ENCODE results near the gene TMEM30B.
"Not testable (repeated sequence)": the region's sequence is repeated elsewhere in the genome, so short reads cannot be mapped to it uniquely, and the experiment has no call there.

The TMEM30B gene, protein sequence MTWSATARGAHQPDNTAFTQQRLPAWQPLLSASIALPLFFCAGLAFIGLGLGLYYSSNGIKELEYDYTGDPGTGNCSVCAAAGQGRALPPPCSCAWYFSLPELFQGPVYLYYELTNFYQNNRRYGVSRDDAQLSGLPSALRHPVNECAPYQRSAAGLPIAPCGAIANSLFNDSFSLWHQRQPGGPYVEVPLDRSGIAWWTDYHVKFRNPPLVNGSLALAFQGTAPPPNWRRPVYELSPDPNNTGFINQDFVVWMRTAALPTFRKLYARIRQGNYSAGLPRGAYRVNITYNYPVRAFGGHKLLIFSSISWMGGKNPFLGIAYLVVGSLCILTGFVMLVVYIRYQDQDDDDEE

DNA sequence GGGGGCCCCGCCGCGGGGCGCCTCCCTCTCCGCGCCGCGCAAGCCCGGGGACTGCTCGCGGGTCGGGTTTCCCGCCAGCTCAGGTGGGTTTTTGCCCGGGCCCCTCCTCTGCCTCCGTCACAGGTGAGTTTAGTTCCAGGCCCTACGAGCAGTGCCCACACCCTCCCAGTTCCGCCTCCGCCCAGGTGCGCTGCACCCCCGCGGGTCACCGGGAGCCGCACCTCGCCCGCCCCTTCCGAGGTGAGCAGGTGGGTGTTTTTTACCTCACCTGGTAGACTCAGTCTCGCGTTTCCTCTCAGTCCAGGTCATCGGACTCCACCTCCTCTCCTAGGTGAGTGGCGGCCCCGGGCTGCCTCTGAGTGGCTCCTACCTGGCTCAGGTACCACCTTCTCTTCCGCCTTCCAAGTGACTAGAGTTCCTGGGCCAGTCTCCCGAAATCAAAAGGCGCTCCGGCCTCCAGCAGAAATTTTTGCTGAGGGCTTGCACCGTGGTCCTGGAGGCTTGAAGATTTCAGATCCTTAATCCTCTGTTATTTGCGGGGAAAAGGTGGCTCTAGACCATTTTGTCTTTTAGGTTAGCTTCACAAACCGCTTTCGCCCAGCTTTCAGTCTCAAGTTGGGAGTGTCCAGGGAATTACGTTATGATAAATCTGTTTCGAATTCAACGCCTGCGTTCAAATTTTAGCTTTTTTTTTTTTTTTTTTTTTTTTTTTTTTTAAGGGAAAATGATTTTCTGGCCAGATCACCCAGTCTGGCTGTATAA lies at the start of gene TMEM30B:
TSS of gene TMEM30B (minus strand) at position 153 of the 762 bp plus-strand sequence. CDS start 191 bp downstream, outside the sequence.
- DNase-seq: peak; percentile 13

DNA sequence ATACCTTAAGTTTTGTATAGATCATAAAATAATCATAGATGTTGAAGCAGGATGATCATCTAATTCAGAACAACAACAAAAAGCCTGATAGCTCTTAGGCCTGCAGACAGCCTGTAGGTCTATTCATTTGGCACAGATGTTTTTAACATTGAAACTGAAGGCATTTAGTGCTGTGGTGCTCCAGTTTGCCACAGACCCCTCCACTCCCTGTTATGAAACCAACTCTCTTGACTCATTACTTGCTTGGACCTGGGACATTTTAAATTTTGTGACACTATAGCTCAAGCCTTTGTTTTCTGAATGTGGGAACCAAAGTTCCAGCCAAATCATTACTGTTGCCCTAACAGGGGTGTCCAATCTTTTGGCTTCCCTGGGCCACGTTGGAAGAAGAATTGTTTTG lies 49.4 kb upstream of the TMEM30B start:
- no peak for DNase-seq

DNA sequence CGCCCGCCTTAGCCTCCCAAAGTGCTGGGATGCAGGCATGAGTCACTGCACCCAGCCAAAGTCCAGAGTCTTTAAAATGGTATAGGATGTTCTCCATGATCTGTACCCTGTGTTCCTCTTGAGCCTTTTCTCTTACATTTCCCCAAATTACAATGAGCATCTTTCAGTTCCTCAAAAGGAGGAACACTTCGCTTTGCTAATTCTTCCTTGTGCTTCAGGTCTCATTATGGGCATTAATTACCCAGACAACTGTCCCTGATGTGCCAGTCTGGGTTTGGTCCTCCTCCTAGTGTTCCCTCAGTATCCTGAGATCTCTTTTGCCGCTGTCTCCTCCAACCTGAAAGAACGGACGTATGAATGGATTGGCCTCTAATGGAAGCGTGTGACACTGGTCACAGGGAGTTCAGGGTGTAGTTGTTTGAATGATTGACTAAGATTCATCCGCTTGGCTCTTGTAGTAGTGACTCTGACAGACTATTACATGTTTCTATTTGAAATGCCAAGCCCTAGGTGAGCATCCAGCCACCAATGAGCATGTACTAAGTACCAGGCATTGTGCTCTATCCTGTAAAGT lies 48.4 kb upstream of the TMEM30B start:
- no peak for DNase-seq

DNA sequence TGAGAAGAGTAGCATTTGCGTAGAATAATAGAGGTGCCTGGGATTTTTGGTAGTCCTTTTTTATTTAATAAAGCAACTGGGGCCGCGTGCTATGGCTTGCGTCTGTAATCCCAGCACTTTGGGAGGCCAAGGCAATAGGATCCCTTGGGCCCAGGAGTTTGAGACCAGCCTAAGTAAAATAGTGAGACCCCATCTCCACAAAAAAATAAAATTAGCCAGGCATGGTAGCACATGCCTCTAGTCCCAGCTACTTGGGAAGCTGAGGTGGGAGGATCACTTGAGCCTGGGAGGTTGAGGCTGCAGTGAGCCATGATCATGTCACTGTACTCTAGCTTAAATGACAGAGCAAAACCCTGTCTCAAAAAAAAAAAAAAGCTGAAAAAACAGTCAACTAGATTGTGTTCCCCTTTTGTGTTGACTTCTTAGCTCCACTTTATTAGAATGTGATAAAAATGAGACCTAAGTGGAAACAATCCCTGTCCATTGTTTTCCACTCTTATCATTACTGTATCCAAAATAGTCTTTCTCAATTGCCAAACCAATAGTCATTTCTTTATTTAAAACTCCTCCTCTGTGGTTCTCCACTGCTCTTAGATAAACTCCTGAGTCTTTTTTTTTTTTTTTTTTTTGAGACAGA lies 47.6 kb upstream of the TMEM30B start:
- no peak for DNase-seq

DNA sequence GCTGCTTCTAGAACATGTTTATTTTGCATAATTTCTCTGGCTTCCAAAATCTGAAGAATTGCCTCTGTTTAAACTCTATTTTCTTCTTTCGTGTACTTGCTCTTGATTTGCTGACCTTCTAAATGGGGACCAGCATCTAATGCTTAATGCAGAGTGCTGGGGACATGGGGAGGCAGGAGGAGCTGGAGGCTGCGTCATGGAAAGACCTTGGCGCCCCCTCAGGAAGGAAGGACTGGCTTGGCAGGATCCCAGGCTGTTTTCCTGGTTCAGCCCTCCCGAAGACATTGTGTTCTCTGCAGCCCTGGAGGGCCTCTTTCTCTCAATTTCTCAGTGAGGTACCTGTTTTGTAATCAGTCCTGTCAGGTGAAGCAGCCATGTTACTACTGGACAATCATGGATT lies 45.7 kb upstream of the TMEM30B start:
- no peak for DNase-seq

DNA sequence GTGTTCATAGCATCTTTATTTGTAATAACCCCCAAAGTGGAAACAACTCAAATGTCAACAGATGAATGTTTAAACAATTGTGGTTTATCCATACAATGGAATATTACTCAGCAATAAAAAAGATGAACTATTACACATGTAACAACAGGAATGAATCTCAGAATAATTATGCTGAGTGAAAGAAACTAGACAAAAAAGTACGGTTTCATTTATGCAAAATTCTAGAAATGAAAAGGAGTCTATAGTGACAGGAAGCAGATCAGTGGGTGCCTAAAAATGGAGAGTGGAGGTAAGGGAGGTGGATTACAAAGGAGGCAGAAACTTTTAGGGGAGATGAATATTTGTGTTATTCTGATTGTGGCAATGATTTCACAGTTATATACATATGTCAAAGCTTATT lies 45.0 kb upstream of the TMEM30B start:
- DNase-seq: no peak

DNA sequence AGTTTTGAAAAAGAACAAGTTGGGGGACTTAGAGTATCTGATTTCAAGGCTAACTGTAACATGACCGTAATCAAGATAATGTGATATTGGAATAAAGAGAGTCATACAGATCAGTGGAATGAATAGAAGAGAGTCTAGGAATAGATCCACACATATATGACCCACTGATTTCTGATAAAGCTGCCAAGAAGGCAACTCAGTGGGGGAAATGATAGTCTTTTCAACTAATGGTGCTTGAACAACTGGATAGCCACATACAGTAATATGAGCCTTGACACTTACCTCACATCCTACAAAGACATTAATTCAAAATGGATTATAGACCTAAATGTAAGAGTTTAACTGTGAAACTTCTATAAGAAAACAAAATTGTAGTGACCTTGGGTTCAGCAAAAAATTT lies 44.0 kb upstream of the TMEM30B start:
- DNase-seq: no peak

DNA sequence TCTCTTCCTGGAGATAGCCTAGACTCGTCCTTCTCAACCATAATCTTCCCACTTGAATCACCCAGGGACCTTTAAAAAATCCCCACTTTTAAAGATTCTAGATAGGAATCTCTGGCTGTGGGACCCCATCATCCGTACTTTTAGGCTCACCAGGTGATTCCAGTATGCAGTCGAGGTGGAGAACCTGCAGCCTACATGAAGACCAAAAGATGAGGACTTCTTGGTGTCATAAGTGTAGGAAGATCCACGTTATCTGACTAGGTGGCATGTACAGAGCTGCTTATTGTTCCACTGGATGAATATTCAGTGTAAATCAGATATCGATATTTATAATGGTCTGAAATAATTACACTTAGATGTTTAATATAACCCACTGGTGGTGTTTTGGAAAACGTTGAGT lies 42.8 kb upstream of the TMEM30B start:
- no peak for DNase-seq

DNA sequence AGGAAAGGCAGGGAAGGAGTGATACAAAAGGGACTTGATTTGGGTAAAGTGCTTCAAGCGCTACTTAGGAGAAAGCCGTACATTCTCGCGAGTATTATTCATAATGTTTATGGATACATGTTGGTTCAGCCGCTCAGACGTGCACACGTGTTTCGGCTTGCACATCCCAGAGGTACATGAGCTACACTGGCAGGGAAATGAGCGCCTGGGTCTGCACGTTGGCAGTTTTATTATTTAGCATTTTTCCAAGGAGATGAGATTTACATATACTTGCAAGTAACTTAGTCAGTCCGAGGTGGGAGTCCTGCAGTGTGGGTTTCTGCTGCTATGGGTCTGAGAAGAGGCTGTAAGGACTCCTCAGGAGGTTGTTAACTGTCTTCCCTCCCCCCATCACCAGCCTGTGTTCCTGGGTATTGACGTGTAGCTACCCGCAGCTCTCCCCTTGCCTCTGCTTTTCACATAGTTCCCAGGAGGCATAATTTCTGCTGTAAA lies 41.7 kb upstream of the TMEM30B start:
- no peak for DNase-seq

DNA sequence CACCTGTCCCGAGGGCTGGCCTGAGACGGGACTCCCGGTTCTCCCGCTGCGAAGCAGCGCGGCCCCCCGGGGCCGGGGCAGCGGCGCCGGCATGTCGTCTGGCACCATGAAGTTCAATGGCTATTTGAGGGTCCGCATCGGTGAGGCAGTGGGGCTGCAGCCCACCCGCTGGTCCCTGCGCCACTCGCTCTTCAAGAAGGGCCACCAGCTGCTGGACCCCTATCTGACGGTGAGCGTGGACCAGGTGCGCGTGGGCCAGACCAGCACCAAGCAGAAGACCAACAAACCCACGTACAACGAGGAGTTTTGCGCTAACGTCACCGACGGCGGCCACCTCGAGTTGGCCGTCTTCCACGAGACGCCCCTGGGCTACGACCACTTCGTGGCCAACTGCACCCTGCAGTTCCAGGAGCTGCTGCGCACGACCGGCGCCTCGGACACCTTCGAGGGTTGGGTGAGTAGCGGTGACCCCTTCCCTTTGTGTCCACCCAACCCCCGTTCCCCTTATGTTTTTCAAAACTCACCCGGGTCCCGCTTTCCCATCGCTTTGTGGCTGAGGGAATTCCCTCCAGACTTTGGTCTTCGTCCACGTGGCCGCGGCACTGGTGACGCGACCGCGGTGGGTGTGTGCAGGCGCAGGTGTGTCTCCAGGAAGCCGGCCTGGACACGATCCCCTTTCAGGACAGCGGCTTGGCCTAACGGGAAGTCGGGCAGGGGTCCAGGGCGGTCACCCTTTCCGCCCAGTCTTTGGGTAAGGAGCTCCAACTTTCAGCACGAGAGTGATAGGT lies 41.1 kb upstream of the TMEM30B start:
- no peak for DNase-seq

DNA sequence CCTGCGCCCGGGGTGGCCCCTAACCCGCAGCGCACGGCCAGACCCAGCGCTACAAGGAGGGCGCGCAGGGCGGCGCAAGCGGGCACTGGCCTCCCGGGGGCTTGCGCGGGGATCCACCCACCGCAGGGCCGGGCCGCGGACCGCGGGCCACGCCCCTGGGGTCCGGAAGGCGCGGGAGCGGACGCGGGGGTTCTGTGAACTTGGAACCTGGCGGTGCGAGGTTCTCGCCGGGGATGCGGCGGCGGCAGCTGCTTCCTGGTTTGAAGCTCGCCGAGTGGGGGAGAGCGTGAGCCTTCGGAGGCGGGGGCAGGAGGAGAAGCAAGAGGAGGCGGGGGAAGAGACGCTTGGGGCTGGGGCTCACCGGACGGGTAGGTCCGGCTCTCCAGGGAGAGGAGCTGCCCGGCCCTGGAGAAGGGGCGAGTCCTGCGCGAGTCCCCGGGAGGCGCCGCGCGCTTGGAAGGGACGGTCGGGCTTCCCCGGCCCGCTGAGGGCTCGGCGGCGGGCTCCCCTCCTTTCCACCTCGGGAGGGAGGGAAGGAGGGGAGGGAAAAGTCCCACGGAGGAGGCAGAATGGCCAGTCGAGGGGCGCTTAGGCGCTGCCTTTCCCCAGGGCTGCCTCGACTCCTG lies 40.4 kb upstream of the TMEM30B start, which contains the start of gene PRKCH:
TSS of gene PRKCH (plus strand) at position 195 of the 626 bp plus-strand sequence. CDS start 523 bp downstream, outside the sequence.
- no peak for DNase-seq

DNA sequence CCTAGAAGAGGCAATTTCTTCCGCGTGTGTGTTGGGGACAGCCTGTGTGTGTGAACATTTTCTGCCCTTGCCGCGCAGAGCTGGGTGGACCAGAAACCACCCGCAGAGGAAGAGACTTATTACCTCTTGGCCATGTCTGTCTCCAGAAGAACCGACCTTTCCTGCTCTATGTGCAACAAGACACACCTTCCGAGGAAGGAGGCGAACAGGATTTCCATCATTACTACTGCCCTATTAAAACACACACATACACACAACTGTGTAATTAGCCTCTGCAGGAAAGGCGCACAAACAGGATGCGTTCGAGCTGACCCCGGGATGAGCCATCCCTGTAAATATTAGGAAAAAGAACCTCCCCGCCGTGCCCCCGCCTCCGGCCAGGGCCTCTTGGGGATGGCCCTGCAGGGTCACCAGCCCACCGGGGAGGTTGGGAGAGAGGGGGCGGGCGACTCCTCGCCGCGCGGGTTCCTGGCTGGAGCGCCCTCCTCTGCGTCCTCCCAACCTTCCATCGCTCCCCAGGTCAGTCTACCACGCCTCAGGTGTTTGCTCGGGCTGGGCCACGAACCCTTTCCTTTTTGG lies 39.8 kb upstream of the TMEM30B start:
- DNase-seq: no peak

DNA sequence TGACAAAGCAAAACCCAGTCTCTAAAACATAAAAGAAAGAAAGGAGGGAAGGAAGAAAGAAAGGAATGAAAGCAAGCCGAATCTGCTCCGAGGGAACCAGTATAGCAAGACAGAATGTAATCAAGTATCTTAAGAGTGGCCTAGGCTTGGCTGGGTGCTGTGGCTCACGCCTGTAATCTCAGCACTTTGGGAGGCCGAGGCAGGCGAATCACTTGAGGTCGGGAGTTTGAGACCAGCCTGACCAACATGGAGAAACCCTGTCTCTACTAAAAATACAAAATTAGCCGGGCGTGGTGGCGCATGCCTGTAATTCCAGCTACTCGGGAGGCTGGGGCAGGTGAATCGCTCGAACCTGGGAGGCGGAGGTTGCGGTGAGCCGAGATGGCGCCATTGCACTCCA lies 39.0 kb upstream of the TMEM30B start:
- DNase-seq: not testable (repeated sequence)

DNA sequence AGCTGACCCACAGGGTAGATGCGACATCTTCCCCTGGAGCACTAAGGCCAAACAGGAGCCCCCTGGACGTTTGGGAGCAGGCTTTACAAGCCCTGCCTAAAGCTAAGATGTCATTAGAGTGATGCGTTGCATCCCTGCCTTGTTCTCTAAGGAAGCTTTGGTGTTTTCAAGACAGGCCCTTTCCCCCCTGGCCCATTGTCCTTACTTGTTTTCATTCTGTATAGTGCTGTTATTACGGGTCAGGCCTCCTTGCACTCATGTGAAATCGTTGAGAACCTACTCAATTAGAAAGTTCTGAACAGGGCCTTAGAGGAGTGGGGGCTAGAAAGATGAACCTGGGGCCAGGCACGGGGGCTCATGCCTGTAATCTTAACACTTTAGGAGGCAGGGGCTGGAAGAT lies 38.6 kb upstream of the TMEM30B start:
- DNase-seq: no peak

DNA sequence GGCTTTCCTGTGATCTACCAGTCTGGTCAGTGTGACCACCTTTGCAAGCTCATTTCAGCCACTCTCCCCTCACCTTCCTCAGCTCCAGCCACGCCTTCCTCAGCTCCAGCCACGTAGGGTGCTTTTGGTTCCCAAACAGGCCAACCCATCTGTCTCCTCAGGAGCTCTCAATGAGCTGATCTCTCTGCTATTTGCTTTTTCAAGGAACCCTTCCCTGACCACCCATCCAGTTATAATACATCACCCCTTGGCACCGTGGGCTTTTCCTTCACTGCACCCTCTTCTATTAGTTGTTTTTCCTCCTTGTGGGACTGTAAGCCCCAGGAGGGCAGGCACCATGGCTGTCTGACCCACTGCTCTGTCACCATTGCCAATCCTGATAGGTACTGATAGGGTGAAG lies 37.9 kb upstream of the TMEM30B start:
- no peak for DNase-seq

DNA sequence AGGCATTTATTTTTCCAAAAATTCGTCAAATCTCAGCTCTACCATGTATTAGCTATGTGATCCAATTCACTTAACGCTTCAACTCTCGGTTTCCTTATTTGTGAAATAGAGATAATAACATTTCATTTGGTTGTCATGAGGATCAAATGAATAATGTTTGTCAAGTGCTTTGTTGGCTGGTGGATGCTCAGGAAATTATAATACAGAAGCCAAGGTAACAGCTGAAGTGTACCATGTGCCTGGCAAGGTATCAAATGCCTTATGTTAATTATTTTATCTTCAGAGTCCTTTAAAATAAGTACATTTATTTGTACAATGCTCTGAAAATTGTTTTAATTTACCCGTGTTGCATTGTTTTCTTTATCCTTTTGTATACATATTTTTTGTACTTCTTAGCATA lies 34.2 kb upstream of the TMEM30B start:
- no peak for DNase-seq

DNA sequence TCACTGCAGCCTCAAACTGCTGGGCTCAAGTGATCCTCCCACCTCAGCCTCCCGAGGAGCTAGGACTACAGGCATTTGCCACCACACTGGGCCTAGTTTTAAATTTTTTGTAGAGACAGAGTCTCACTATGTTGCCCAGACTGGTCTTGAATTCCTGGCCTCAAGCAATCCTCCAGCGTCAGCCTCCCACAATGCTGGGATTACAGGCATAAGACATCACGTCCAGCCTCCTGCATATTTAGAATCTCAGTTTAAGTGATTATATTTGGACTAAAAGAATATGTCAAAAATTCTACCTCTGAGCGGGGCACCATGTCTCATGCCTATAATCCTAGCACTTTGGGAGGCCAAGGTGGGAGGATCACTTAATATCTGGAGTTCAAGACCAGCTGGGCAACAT lies 27.6 kb upstream of the TMEM30B start:
- DNase-seq: not testable (repeated sequence)

DNA sequence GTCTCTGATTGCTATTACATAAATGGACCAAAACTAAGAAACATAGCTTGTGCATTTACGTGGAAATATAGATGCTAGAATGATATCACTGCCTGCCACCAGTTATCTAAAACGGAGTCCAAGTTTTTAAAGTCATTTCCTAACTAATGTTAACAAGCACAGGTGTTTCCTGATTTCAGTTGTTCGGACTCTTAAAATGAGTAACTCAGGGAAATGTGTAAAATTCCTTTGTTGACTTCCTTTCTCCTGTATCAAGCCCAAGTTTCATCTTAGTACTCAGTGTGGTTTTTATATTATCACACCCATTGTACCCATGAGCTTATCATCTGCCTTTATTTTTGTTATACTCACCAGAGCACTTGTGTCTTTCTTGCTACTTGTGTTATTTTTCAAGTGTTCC lies 27.1 kb upstream of the TMEM30B start:
- no peak for DNase-seq

DNA sequence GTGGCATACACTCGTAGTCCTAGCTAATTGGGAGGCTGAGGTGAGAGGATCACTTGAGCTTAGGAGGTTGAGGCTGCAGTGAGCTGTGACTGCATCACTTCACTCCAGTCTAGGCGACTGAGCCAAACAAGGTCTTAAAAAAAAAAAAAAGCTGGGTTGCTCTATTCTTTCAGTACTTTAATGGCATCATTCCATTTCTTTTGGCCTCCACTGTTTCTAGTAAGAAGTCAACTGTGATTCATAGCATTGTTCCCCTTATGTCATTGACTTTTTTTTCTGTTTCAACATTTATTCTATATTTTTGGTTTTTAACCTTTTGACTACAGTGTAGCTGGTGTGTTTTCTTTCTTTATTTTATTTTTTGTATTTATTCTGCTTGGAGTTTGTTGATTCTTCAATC lies 23.6 kb upstream of the TMEM30B start:
- no peak for DNase-seq

DNA sequence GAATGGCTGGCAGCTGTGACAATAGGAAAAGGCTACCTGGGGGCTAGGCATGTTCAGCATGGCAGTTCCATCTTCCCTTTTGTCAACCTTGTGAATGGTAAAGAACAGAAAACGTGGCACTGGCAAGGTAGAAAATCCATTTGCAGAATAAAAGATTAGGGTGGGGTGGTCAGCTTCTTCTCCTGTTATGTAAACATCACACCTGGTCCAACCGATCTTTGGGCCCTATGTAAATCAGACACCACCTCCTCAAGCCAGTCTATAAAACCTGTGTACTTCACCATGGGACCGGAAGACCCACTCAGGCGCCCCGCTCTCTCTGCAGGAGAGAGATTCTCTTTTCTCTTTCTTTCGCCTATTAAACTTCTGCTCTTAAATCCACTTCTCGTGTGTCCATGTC lies 19.6 kb upstream of the TMEM30B start:
- DNase-seq: no peak

DNA sequence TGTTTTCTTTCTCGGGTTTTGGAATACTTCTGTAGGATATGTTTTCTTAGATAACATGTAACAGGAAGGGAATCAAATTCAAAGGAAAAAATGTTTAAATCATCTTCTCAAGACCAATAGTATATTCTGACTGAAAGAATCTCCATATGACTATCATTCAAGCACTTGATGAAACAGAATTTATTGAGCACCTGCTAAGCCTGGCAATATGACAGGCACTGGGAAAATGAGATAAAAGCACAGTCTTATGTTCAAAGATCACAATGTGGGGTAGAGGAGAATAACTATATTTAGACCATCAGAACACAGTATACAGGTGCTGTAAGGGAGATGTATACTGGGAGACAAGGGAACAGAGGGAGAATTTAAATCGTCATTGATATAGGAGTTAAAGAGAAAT lies 19.1 kb upstream of the TMEM30B start:
- DNase-seq: no peak

DNA sequence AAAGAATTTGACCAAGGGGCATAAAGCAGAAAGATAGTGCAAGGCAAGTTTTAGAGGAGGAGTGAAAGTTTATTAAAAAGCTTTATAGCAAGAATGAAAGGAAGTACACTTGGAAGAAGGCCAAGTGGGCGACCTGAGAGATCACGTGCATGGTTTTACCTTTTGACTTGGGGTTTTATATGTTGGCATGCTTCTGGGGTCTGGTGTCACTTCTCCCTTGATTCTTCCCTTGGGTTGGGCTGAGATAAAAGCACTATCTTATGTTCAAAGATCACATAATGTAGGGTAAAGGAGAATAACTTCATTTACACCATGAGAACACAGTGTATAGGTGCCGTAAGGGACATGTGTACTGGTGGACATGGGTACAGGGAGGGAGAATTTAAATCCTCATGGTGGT lies 17.7 kb upstream of the TMEM30B start:
- no peak for DNase-seq

Data from NCI-H1436 treated with DMSO at 0.1 percent for 48 hours (cell line).